Activated CD8-positive, alpha-beta memory T cell treated with anti-CD3 and anti-CD28 coated beads, Interleukin-2, amount 50 U/mL, for 24 hours (primary cell): Measurements from ENCODE around the gene SLC12A9.
A peak's percentile ranks its signal among the peaks of the same experiment; 100 is the strongest.
"Not testable (repeated sequence)": the region's sequence is repeated elsewhere in the genome, so short reads cannot be mapped to it uniquely, and the experiment has no call there.

Experiments
- DNase-seq: peaks from one replicate; pipeline ENCODE4 v3.0.0-alpha.2; 2020; ENCODE audit errors: extremely low read depth

Gene SLC12A9

GRCh38 chr7:100825751-100826513 lies 26.6 kb upstream of the SLC12A9 start:
- DNase-seq = no peak

- no peak for DNase-seq
These were observed 25.8 kb upstream of the SLC12A9 start for GRCh38 chr7:100826514-100827329.

- no peak for DNase-seq
These were observed 24.9 kb upstream of the SLC12A9 start, which contains the start of gene EPHB4 for GRCh38 chr7:100827330-100828226. Gene EPHB4 (minus strand): TSS chr7:100827523. CDS start chr7:100827030, 493 bp downstream.

- DNase-seq = no peak
These were observed 23.3 kb upstream of the SLC12A9 start for GRCh38 chr7:100829150-100829716.

- no peak for DNase-seq
These were observed 22.1 kb upstream of the SLC12A9 start for GRCh38 chr7:100830396-100830795.

GRCh38 chr7:100832281-100832633 lies 20.3 kb upstream of the SLC12A9 start:
- DNase-seq = no peak

GRCh38 chr7:100835903-100836811 lies 16.4 kb upstream of the SLC12A9 start:
- DNase-seq = no peak

- no peak for DNase-seq
These were observed 15.8 kb upstream of the SLC12A9 start for GRCh38 chr7:100836812-100837098.

- peak; percentile 56 for DNase-seq
These were observed 15.2 kb upstream of the SLC12A9 start for GRCh38 chr7:100837099-100837836.

GRCh38 chr7:100839361-100839760 lies 13.2 kb upstream of the SLC12A9 start:
- no peak for DNase-seq

- no peak for DNase-seq
These were observed 11.9 kb upstream of the SLC12A9 start for GRCh38 chr7:100840470-100841100.

GRCh38 chr7:100847360-100847759 lies 5.2 kb upstream of the SLC12A9 start:
- no peak for DNase-seq

- no peak for DNase-seq
These were observed 1.8 kb downstream of the SLC12A9 start for GRCh38 chr7:100854146-100854895.

GRCh38 chr7:100854899-100855298 lies 2.4 kb downstream of the SLC12A9 start:
- not testable (repeated sequence) for DNase-seq

GRCh38 chr7:100855515-100855914 lies 3.0 kb downstream of the SLC12A9 start:
- no peak for DNase-seq

GRCh38 chr7:100856871-100857282 lies 4.4 kb downstream of the SLC12A9 start:
- DNase-seq = no peak

GRCh38 chr7:100859856-100860255 lies 7.3 kb downstream of the SLC12A9 start:
- no peak for DNase-seq

GRCh38 chr7:100860702-100861615 lies 8.4 kb downstream of the SLC12A9 start:
- DNase-seq = no peak
